NCI-H446 (cell line): ENCODE data around the gene CTSL.
"Not testable (repeated sequence)": the region's sequence is repeated elsewhere in the genome, so short reads cannot be mapped to it uniquely, and the experiment has no call there.

Experiments used
- DNase-seq, 2 experiments: peaks; one replicate each; lab custom pipeline; 2025; lab: John Stamatoyannopoulos, UW

The CTSL gene

GRCh38 chr9:87722393-87723088, 3.4 kb upstream of the CTSL start:
- DNase-seq: no peak

DNA sequence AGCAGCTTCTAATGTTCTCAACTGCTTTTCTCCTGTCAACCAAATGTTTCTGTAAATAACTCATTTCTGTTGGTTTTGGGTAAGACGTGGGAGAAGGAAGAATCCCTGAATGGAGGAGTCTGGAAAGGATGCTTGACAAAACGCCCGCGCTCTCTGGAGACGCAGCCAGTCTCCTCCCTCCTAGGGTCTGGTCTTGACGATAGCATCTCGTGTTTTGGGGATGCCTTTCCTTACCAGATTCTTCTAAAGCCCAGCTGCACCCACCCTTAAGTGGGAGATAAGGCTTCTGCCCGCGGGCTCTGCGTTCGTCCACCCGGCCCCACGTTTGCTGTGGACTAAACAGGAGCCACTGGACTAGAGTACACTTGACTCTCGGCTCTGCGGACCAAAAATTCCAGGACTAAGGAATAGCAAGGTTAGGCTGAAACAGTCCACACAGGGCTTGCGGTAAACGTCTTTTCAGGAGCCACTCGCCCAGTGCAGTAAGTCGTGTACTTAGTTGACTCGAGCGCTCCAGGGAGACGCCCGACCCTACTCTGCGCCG, 491 bp upstream of the CTSL start:
- no peak for DNase-seq

DNA sequence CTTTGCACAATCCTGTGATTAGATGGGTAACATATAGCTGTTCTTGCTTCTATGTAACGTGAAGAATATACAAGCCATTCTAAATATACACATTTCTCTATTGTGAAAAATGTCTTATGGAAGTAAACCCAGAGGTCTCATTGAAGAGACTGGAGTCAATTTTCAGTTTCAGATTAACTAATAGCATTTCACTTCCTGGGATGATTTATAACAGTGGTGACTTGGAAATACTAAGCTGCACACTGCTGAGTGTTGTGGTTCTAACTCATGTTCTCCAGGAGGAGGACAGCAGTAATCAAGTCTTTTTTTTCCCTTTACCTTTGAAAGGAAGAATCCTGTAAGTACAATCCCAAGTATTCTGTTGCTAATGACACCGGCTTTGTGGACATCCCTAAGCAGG, 3.3 kb downstream of the CTSL start:
- DNase-seq: no peak

DNA sequence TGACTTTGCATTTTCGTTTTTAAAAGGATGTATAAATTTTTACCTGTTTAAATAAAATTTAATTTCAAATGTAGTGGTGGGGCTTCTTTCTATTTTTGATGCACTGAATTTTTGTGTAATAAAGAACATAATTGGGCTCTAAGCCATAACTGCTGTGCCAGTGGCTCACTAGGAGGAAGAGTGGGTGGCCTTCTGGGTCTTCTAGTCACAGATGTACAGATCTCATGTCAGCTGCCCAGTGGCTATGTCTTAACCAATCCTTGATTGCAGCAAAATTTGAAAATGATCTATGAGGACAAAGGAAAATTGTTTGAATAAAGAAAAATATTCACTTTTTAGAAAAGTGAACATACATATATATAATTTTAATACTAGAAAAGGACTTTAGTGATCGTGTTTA, 5.4 kb downstream of the CTSL start:
- no peak for DNase-seq

- DNase-seq: no peak
Measured at GRCh38 chr9:87732344-87732743, 6.4 kb downstream of the CTSL start.

GRCh38 chr9:87732756-87733155, 6.8 kb downstream of the CTSL start:
- no peak for DNase-seq

DNA sequence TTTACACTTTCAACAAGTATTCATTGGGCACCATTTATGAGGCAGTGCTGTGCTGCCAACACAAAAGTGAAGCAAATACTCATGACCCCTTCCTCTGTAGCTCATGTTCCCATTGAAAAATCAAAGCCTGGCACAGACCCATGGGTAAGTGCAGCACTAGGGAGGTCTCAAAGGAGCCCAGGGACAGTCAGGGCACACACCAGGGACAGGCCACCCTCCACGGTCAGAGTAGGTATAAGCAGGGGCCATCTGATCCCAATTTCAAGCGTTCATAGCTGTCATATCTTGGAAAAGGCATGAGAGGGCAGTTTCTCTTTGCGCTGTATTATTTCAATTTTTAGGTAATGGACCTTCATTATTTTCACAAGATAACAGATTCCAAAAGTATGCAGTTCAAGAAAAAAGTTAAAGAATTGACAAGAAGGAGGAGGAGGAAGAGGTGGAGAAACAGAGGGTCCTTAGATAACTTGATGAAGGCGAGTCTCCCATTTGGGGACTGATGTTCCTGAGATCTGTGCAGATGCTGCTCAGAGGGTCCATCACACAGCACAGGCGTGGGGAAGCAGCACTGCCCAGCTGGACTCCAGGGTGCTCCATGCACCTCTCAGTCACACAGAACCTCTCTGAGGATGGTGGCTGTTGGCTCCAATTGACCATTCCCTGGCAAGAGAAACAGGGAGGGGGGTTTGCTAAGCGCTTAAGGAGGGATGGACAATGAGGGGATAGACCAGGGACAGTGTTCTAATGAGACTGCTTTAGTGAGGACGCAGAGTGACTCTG, 7.5 kb downstream of the CTSL start:
- no peak for DNase-seq

GRCh38 chr9:87734106-87734505, 8.2 kb downstream of the CTSL start:
- no peak for DNase-seq

DNA sequence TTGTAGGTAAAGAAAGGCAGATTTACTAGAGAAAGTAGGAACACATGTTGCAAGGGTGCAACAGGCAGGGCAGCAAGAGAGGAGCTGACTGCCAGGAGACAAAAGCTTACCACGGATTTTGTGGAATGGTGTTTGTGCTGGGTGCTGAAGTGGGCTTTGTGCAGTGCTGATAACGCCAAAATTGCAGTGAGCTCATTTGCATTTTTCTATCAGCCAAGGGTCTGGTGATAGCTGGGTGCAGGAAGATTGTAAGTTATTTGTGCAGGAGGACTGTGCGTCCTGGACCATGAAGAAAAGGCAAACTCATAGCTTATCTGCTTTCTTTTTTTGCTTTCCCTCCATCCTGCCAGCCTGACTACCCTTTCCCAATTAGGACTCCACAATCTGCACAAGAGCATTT, 13.6 kb downstream of the CTSL start:
- DNase-seq: no peak

- DNase-seq: no peak
Measured at GRCh38 chr9:87740209-87740608, 14.3 kb downstream of the CTSL start.

GRCh38 chr9:87741326-87741725, 15.4 kb downstream of the CTSL start:
- no peak for DNase-seq

- no peak for DNase-seq
Measured at GRCh38 chr9:87741891-87742290, 16.0 kb downstream of the CTSL start.

DNA sequence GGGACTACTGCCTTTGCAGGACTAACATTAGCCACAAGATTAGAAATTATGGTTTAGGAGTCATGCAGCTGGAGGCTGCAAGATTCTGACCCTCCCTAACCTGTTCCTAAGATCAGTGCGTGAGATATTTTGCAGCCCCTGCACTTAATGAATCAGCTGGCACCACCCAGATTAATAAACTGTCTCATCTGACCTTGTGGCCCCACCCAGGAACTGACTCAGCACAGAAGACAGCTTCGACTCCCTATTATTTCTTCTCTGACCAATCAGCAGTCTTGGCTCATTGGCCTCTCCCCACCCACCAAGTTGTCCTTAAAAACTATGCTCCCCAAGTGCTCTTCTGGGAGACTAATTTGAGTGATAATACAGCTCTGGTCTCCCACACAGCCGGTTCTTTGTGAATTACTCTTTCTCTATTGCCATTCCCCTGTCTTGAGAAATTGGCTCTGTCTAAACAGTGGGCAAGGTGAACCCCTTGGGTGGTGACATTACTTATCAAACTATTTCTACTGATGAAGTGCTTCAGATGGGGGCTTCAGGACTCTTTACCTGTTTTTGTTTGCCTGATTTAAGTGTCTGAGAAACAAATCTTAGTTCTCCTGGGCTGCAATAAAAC, 17.0 kb downstream of the CTSL start:
- DNase-seq: no peak

- not testable (repeated sequence) for DNase-seq
Measured at GRCh38 chr9:87744247-87744646, 18.3 kb downstream of the CTSL start.

DNA sequence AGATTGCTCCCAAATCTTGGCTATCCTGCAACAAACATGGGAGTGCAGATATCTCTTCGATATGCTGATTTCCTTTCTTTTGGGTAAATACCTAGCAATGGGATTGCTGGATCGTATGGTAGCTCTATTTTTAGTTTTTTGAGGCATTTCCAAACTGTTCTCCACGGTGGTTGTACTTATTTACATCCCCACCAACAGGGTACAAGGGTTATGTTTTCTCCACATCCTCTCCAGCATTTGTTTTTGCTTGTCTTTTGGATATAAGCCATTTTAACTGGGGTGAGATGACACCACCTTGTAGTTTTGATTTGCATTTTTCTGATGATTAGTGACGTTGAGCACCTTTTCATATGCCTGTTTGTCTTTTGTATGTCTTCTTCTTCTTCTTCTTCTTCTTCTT, 20.3 kb downstream of the CTSL start:
- no peak for DNase-seq

GRCh38 chr9:87748881-87749280, 23.0 kb downstream of the CTSL start:
- DNase-seq: no peak

GRCh38 chr9:87749335-87750035, 23.6 kb downstream of the CTSL start:
- DNase-seq: no peak

DNA sequence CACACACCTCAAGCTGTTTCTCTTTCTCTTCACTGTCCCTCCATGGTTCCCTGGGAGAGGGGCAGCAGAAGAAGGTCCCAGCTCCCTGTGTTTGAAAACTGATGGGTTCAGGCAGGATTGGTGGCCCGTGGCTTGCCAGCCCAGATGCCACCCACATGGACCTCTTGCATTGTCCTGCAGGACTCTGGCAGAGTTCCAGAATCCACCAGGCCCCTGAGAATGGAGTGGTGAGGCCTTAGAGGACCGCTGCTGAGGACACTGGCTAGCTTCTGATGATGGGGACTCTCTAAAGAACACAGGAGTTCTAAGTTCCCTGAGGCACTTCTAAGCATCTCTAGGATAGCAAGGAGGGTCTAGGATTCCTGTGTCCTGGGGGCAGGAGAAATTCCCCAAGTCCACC, 24.8 kb downstream of the CTSL start:
- DNase-seq: no peak

GRCh38 chr9:87751423-87751822, 25.5 kb downstream of the CTSL start:
- DNase-seq: no peak

GRCh38 chr9:87751868-87752267, 25.9 kb downstream of the CTSL start:
- DNase-seq: no peak

- DNase-seq: no peak
Measured at GRCh38 chr9:87753313-87753712, 27.4 kb downstream of the CTSL start.

DNA sequence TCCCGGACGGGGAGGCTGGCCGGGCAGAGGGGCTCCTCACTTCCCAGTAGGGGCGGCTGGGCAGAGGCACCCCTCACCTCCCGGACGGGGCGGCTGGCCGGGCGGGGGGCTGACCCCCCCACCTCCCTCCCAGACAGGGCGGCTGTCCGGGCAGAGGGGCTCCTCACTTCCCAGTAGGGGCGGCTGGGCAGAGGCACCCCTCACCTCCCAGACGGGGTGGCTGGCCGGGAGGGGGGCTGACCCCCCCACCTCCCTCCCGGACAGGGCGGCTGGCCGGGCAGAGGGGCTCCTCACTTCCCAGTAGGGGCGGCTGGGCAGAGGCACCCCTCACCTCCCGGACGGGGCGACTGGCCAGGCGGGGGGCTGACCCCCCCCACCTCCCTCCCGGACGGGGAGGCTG, 32.4 kb downstream of the CTSL start:
- not testable (repeated sequence) for DNase-seq
